Progenitor cell of endocrine pancreas (in vitro differentiated cells): ENCODE measurements around the gene SSTR4. TPM values are rescaled to one million over a fixed set of nuclear protein-coding genes. Genes with fewer than 3 reads are reported as not detected.

Experiments
- DNase-seq: peaks from one replicate; pipeline ENCODE4 v3.0.0; 2021; ENCODE audit warnings: low spot score; ENCODE audit not compliant: unreplicated experiment
- H3K27ac Mint-ChIP-seq: 2 replicates; pipeline ENCODE4 v1.8.0; 2021; ENCODE audit warnings: mild to moderate bottlenecking, moderate library complexity, mixed read lengths
- H3K27me3 Mint-ChIP-seq: 2 replicates; pipeline ENCODE4 v1.8.0; 2021; ENCODE audit warnings: mixed read lengths
- H3K36me3 Mint-ChIP-seq: 2 replicates; pipeline ENCODE4 v1.8.0; 2022; ENCODE audit warnings: mixed read lengths; ENCODE audit not compliant: insufficient read depth
- H3K4me1 Mint-ChIP-seq: 2 replicates; pipeline ENCODE4 v1.8.0; 2021; ENCODE audit warnings: low read depth, mixed read lengths
- H3K4me3 Mint-ChIP-seq: 2 replicates; pipeline ENCODE4 v1.8.0; 2021; ENCODE audit warnings: low read depth, mild to moderate bottlenecking, moderate library complexity, mixed read lengths
- H3K9me3 Mint-ChIP-seq: 2 replicates; pipeline ENCODE4 v1.8.0; 2021; ENCODE audit warnings: low read depth, mixed read lengths
- CTCF ChIP-seq: fragments of 200-600 bp; sonication (generic); IDR thresholded peaks from one replicate; pipeline ENCODE4 v1.5.0; 2021; ENCODE audit warnings: antibody characterized with exemption, mild to moderate bottlenecking; ENCODE audit not compliant: unreplicated experiment
- total RNA-seq: library from RNA; stranded (reverse); gene quantifications from 2 replicates; pipeline ENCODE4 v1.2.1, GENCODE V29; 2021

The SSTR4 gene
- total RNA-seq, 1 donor from 2014 or later: not detected

DNA sequence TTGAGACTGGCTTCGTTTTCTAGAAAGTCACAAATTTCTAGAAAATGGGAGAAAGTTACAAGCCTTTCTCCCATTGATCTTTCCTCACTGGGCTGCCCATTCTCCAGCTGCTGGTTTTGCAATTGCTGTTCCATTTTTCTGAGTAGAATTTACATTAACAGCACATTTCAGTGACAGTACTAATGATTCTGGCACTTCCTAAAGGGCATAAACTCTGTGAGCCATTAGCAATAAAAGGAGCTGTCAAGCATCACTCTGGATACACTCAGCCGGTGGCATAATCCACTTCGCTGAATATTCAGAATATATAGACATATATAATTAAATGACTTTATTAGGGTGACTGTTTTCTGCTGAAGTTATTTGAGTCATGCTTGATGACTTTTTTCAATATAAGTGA is 6.7 kb upstream of the SSTR4 start:
- no peak overlapping the region for H3K27ac Mint-ChIP-seq
- no peak for TF ChIP-seq CTCF
- no peaks in the 10 kb centered on the region for H3K36me3 Mint-ChIP-seq
- no peaks in the 10 kb centered on the region for H3K9me3 Mint-ChIP-seq
- peaks cover 19% of the 10 kb centered on the region for H3K4me1 Mint-ChIP-seq
- H3K4me3 Mint-ChIP-seq: no peak overlapping the region
- DNase-seq: no peak
- H3K27me3 Mint-ChIP-seq: peaks cover 34% of the 10 kb centered on the region

GRCh38 chr20:23029324-23029723 is 5.8 kb upstream of the SSTR4 start:
- no peak for TF ChIP-seq CTCF
- no peaks in the 10 kb centered on the region for H3K9me3 Mint-ChIP-seq
- H3K4me3 Mint-ChIP-seq: no peak overlapping the region
- H3K27ac Mint-ChIP-seq: no peak overlapping the region
- DNase-seq: no peak
- peaks cover 43% of the 10 kb centered on the region for H3K27me3 Mint-ChIP-seq
- peaks cover 12% of the 10 kb centered on the region for H3K4me1 Mint-ChIP-seq
- H3K36me3 Mint-ChIP-seq: no peaks in the 10 kb centered on the region

DNA sequence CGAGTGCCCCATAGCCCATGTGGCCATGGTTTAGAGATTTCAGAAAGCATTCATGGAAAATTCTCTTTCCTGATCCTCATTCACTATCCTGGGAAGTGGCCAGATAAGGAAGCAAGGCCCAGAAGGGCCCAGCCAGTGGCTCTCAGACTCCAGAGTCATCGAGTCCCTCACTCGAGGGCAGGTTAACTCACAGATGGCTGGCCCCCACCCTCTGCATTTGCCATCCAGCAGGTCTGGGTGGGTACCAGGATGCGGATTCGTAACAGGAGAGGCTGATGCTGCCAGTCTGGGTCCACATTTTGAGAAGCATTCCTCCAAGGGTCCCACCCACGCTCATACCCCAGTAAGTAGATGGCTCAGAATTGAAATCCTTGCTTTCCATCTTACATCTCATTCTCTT is 3.8 kb upstream of the SSTR4 start:
- no peak overlapping the region for H3K4me3 Mint-ChIP-seq
- H3K36me3 Mint-ChIP-seq: no peaks in the 10 kb centered on the region
- H3K27ac Mint-ChIP-seq: no peak overlapping the region
- no peaks in the 10 kb centered on the region for H3K9me3 Mint-ChIP-seq
- H3K27me3 Mint-ChIP-seq: peaks cover 57% of the 10 kb centered on the region
- DNase-seq: no peak
- TF ChIP-seq CTCF: no peak
- H3K4me1 Mint-ChIP-seq: peaks cover 2% of the 10 kb centered on the region

- H3K27ac Mint-ChIP-seq: no peak overlapping the region
- peaks cover 2% of the 10 kb centered on the region for H3K4me1 Mint-ChIP-seq
- peaks cover 63% of the 10 kb centered on the region for H3K27me3 Mint-ChIP-seq
- no peak for TF ChIP-seq CTCF
- H3K36me3 Mint-ChIP-seq: no peaks in the 10 kb centered on the region
- no peak for DNase-seq
- H3K9me3 Mint-ChIP-seq: no peaks in the 10 kb centered on the region
- H3K4me3 Mint-ChIP-seq: no peak overlapping the region
Observed at GRCh38 chr20:23032056-23032749, 2.9 kb upstream of the SSTR4 start.

GRCh38 chr20:23032750-23033078 is 2.4 kb upstream of the SSTR4 start:
- no peak for DNase-seq
- TF ChIP-seq CTCF: no peak
- H3K36me3 Mint-ChIP-seq: no peaks in the 10 kb centered on the region
- peaks cover 64% of the 10 kb centered on the region for H3K27me3 Mint-ChIP-seq
- peaks cover 2% of the 10 kb centered on the region for H3K4me1 Mint-ChIP-seq
- H3K27ac Mint-ChIP-seq: no peak overlapping the region
- no peak overlapping the region for H3K4me3 Mint-ChIP-seq
- H3K9me3 Mint-ChIP-seq: no peaks in the 10 kb centered on the region
